Measurements from ENCODE around the gene UTP25. TPM values are rescaled to one million over a fixed set of nuclear protein-coding genes. Genes with fewer than 3 reads are reported as not detected.

Gene UTP25
- total and polyA plus RNA-seq, 2 of the 4 experiments (the other 2 are of a cell fraction), result 7.1 to 17.4 TPM

- intact Hi-C loops (cut with micrococcal nuclease) (no loop called here), dilution Hi-C loops (cut with HindIII; ENCODE audit: low sequenced_read_pairs, unreplicated experiment) (loop anchor here (25.0 kb wide), 1 partner anchor 179 kb away; no protein-coding TSS in a partner anchor), in situ Hi-C loops (cut with MboI; ENCODE audit: low sequenced_read_pairs) (no loop called here)
- no peak overlapping the region for H4K91ac ChIP-seq (ENCODE audit: insufficient read depth, low read depth, low read length)
- no peak overlapping the region for H3K4me3 ChIP-seq (ENCODE audit: insufficient read depth, low read depth, low read length)
- no peak overlapping the region for H3K27ac ChIP-seq (ENCODE audit: insufficient read depth, low read length)
- DNase-seq (peak; percentile 97), ATAC-seq (ENCODE audit: low read depth) (peak; percentile 97)
- no peak overlapping the region for H3K23ac ChIP-seq (ENCODE audit: low read depth, low read length)
- no peak overlapping the region for H3K4me2 ChIP-seq (ENCODE audit: low read depth, low read length)
- peaks cover 3% of the 10 kb centered on the region; the same call in 1 of the 2 replicates for H3K9me1 ChIP-seq (ENCODE audit: insufficient read depth, low read length)
- no peaks in the 10 kb centered on the region for H4K20me1 ChIP-seq (ENCODE audit: insufficient read depth, low read length)
- H3K4ac ChIP-seq (ENCODE audit: low read depth, low read length), result no peak overlapping the region
- H3K14ac ChIP-seq (replicated peaks; ENCODE audit: low read depth, low read length), result no peak overlapping the region
- H3K56ac ChIP-seq (ENCODE audit: extremely low read depth, insufficient read depth, low read length), result no peak overlapping the region
- BruUV-seq (replicated peaks), result no TSS peak
- H2BK120ac ChIP-seq (ENCODE audit: low read depth, low read length), result no peak overlapping the region
- H2BK15ac ChIP-seq (ENCODE audit: low read depth, low read length), result no peak overlapping the region
- H2AK5ac ChIP-seq (ENCODE audit: low read depth, low read length), result no peak overlapping the region
- H3K9ac ChIP-seq (ENCODE audit: low read depth, low read length), result no peak overlapping the region
- H3K79me1 ChIP-seq (ENCODE audit: low read depth in 1 of 2, low read length in 2 of 2), result no peaks in the 10 kb centered on the region
- peaks cover 5% of the 10 kb centered on the region; the same call in 1 of the 2 replicates for H3K4me1 ChIP-seq (ENCODE audit: control insufficient read depth, insufficient read depth, low read length)
- H2BK5ac ChIP-seq (ENCODE audit: low read depth, low read length, poor library complexity, severe bottlenecking), result no peak overlapping the region
- H3K27me3 ChIP-seq (ENCODE audit: control insufficient read depth, insufficient read depth, low read length), result no peaks in the 10 kb centered on the region; the same call in 1 of the 2 replicates
- H3K9me3 ChIP-seq (ENCODE audit: control insufficient read depth, insufficient read depth, low read length), result no peaks in the 10 kb centered on the region
- peak overlapping the region; percentile 29 for H2AFZ ChIP-seq (replicated peaks; ENCODE audit: low read length, poor library complexity)
- no peaks in the 10 kb centered on the region for H3K36me3 ChIP-seq (ENCODE audit: control insufficient read depth, insufficient read depth, low read length)
- TF ChIP-seq ELK1 (IDR thresholded peaks at IDR 0.05; ENCODE audit: borderline replicate concordance, low read depth, low read length), result no peak
- TF ChIP-seq CHD1 (IDR thresholded peaks at IDR 0.05; ENCODE audit: low read depth, low read length), result no peak
- 0 out of 2 replicates have a peak, but pooled peaks have one; percentile 16 for TF ChIP-seq NFE2L2 (IDR thresholded peaks at IDR 0.05; ENCODE audit: low read depth, low read length)
- TF ChIP-seq MAFK (IDR thresholded peaks at IDR 0.05; ENCODE audit: low read depth, low read length), result no peak
- TF ChIP-seq RFX5 (IDR thresholded peaks at IDR 0.05; ENCODE audit: low read depth, low read length), result no peak
- no peak for TF ChIP-seq MXI1 (IDR thresholded peaks at IDR 0.05; ENCODE audit: borderline replicate concordance, low read depth, low read length)
- TF ChIP-seq SMC3 (IDR thresholded peaks at IDR 0.05; ENCODE audit: low read depth, low read length), result peak; percentile 14; the same call in 1 of the 2 replicates
- TF ChIP-seq FOS (IDR thresholded peaks at IDR 0.05; ENCODE audit: low read depth, low read length), result peak; percentile 79
- peak; percentile 87 for TF ChIP-seq CEBPB (IDR thresholded peaks at IDR 0.05; ENCODE audit: low read depth, low read length)
- TF ChIP-seq, protein P1, sequence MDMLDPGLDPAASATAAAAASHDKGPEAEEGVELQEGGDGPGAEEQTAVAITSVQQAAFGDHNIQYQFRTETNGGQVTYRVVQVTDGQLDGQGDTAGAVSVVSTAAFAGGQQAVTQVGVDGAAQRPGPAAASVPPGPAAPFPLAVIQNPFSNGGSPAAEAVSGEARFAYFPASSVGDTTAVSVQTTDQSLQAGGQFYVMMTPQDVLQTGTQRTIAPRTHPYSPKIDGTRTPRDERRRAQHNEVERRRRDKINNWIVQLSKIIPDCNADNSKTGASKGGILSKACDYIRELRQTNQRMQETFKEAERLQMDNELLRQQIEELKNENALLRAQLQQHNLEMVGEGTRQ (IDR thresholded peaks at IDR 0.05; ENCODE audit: low read depth, low read length), result no peak
- TF ChIP-seq, protein P2, sequence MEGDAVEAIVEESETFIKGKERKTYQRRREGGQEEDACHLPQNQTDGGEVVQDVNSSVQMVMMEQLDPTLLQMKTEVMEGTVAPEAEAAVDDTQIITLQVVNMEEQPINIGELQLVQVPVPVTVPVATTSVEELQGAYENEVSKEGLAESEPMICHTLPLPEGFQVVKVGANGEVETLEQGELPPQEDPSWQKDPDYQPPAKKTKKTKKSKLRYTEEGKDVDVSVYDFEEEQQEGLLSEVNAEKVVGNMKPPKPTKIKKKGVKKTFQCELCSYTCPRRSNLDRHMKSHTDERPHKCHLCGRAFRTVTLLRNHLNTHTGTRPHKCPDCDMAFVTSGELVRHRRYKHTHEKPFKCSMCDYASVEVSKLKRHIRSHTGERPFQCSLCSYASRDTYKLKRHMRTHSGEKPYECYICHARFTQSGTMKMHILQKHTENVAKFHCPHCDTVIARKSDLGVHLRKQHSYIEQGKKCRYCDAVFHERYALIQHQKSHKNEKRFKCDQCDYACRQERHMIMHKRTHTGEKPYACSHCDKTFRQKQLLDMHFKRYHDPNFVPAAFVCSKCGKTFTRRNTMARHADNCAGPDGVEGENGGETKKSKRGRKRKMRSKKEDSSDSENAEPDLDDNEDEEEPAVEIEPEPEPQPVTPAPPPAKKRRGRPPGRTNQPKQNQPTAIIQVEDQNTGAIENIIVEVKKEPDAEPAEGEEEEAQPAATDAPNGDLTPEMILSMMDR (conservative IDR thresholded peaks at IDR 0.05; ENCODE audit: low read depth, low read length), result no peak
- no peak; the same call in 1 of the 2 replicates for TF ChIP-seq RAD21 (IDR thresholded peaks at IDR 0.05; ENCODE audit: low read length)
- TF ChIP-seq RCOR1 (IDR thresholded peaks at IDR 0.05; ENCODE audit: insufficient replicate concordance, low read length), result peak; percentile 93
- peak; percentile 38; the same call in 1 of the 2 replicates for TF ChIP-seq BHLHE40 (IDR thresholded peaks at IDR 0.05; ENCODE audit: low read depth, low read length)
- H2BK20ac ChIP-seq (ENCODE audit: low read depth, low read length), result peak overlapping the region; percentile 27; the same call in 1 of the 2 replicates
- no peak overlapping the region for H3K18ac ChIP-seq (ENCODE audit: low read depth, low read length)
- no peak overlapping the region for H4K5ac ChIP-seq (ENCODE audit: low read depth, low read length)
- CTCF ChIA-PET, result interaction anchor here (1.4 kb wide), 1 partner anchor 15 kb away, joined by 7 read pairs; no protein-coding TSS in a partner anchor
- H4K8ac ChIP-seq (ENCODE audit: low read depth in 2 of 2, low read length in 2 of 2), result no peak overlapping the region
- POLR2A ChIA-PET (ENCODE audit: unreplicated experiment), result interaction anchor here (0.6 to 0.7 kb wide), 2 partner anchors 32 to 377 kb away, joined by 5 to 8 read pairs; no protein-coding TSS in a partner anchor
- no peak overlapping the region for H2AK9ac ChIP-seq (replicated peaks; ENCODE audit: low read depth, low read length, poor library complexity)
These were observed 19.7 kb upstream of the UTP25 start for GRCh38 chr1:209808059-209808581.
